NCI-H2227 treated with DMSO at 0.1 percent for 48 hours (cell line): ENCODE data around the gene GXYLT1.
"Not testable (repeated sequence)": the region's sequence is repeated elsewhere in the genome, so short reads cannot be mapped to it uniquely, and the experiment has no call there.

Experiments
- DNase-seq: peaks from one replicate; lab custom pipeline; 2025; lab: John Stamatoyannopoulos, UW

Gene GXYLT1

GRCh38 chr12:42145197-42145549 lies 499 bp upstream of the GXYLT1 start:
- no peak for DNase-seq

DNA sequence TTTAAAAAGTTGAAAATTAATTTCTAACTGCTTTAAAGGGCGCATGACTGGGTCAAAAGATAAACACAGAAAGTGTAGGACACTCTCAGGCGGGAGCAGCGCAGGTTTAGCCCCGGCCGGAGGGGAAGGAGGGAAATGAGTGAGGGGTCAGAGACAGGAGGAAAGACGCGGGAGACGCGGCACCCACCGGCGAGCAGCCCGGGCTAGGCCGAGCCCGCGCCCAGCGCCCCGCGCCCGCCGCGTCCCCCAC lies 591 bp downstream of the GXYLT1 start:
- DNase-seq, result no peak

DNA sequence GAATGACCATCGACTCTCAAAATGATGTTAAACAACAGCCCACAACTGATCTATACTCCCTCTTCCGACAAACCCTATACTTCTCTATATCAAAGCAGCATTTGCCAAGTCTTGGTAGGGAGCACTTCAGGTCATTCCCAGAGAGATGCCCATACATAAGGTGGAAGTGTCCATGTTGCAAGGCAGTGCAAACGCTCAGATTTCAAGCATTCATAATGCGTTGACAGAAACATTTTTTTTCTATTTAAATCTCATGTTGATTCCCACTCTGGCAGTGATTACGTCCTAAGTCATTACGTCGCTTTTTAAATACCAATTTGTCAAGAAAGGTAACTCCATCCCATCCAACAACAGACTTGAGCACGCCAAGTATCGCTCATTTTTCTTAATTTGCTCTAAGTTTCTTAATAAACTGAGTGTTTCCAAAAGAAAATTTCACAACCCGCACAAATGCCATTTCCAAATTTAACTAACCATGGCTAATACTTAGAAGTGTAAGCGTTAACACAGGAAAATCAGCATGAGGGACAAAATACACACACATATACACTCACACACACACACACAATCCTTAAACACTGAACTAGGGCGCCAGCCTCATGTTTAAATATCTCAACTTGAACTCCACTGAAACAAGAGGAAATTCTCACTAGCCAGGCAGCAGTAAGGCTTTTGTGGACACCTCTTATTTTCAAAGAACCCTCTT lies 1.1 kb downstream of the GXYLT1 start:
- DNase-seq, result peak; percentile 11

DNA sequence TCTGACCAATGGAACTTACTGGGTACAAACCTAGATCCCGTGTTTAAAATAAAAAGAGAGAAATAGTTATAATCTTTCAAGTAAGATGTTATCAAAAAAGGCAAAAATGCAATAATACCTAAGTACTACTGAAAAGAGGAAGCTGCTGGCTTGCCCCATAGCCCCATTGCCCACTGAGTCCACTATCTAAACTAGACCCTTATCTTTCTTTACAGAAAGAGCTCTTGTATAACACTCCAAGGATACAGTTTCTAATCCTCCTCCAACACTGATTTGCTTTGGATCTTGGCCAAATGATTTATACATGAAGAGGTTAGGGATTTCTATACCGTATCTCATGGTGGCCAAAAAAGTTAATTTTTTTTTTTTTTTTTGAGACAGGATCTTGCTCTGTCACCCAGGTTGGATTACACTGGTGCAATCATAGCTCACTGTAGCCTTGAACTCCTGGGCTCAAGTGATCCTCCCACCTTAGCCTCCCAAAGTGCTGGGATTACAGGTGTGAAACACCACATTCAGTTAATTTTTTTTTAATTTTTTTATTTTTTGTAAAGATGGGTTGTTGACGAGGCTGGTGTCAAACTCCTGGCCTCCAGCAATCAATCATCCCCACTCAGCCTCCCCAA lies 2.6 kb downstream of the GXYLT1 start:
- DNase-seq, result no peak

DNA sequence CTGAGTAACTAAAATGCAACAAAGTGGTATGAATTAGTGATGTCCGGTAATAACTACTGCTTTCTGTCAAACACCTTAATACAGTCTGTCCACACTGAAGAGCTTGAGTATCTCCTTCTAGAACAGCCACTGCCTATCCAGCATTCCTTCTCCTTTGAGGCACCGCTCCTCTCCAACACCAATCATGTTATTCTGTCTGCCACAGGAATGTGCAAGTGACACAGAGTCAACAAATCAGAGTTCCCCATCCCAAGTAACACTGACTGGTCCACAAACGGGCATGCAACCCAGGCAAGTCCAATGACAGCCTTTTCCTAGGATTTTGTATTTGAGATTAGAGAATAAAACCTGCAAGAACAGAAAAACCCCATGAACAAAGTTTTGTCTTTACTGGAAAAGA lies 3.8 kb downstream of the GXYLT1 start:
- DNase-seq, result no peak

DNA sequence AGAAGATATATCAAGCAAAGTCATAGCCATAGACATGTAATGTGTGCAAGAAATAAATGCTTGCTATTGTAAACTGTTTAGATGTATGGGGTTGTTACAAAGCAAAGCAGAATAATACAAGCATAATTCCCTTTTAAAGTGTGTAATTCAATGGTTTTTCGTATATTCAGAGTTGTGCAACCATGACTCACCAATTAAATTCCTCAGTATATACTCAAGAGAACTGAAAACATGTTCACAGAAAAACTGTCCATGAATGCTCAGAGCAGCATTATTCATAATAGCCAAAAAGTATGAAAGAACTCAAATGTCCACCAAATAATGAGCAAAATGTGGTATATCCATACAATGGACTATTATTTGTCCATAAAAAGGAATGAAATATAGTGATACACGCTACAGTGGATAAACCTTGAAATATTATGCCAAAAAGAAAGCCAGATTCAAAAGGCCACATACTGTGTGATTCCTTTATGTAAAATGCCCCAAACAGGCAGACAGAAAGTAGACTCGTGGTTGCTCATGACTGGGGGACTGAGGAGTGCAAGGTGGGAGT lies 9.3 kb downstream of the GXYLT1 start:
- no peak for DNase-seq

DNA sequence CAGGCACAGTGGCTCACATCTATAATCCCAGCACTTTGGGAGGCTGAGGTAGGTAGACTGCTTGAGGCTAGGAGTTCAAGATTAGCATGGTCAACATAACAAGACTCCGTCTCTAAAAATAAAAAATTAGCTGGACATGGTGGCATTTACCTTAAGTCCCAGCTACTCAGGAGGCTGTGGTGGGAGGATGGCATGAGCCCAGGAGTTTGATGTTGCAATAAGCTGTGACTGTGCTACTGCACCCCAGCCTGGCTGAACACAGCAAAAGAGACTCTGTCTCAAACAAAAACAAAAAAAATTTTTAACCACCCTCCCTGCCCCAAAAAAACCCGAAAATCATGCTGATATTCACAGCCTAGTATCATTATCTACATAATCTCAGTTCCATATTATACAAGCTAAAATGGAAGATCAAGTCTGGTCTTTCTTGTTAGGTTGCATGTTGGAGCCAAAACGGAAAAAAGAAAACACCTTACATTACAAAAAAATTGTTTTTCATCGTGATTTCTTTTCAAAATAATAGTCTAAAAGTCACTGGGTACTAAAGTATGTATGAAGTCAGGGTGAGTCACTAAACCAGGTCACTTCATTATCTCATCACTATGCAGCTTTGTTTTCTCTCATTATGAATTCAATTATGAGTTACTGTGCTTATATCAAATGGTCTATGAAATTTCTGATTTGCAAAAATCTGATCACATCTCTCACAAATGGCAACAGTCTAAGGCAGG lies 13.8 kb downstream of the GXYLT1 start:
- no peak for DNase-seq

GRCh38 chr12:42129595-42130204 lies 15.0 kb downstream of the GXYLT1 start:
- peak; percentile 46 for DNase-seq

DNA sequence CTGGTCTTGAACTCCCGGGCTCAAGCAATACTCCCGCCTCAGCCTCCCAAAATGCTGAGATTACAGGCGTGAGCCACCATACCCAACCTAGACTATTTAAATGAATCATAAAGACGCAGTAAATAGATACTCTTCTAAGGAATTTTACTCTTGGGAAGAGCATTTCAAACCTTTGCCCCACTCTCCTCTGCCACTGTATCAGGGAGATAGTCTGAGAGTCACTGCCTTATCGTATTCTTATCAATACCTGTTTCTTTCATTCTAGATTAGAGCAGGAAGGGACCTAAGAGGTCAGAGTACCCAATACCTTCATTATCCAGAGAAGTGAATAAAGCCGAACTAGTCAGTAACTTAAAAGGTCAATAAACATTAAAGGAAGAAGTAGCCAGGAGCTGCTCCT lies 15.8 kb downstream of the GXYLT1 start:
- no peak for DNase-seq

- DNase-seq, result no peak
Measured at GRCh38 chr12:42128327-42128726, 16.3 kb downstream of the GXYLT1 start.

DNA sequence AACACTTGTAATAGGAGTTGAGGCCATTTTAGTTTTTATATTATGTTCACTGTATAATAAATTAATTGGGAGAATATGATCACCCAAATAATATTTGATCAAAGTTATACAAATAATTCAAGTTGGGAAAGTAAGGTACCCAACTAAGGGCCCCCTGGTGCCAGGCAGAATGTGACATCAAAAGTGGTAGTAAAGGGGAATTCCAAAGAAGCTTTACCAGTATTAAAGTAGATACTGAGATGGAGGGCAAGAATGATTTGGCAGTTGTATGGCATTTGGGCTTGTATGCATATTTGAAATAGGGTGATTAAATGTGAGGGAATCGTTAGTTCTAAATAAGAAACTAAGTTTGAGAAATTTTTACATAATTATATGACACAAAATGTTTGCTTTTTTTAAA lies 17.7 kb downstream of the GXYLT1 start:
- no peak for DNase-seq

- DNase-seq, result no peak
Measured at GRCh38 chr12:42125388-42125767, 19.3 kb downstream of the GXYLT1 start.

DNA sequence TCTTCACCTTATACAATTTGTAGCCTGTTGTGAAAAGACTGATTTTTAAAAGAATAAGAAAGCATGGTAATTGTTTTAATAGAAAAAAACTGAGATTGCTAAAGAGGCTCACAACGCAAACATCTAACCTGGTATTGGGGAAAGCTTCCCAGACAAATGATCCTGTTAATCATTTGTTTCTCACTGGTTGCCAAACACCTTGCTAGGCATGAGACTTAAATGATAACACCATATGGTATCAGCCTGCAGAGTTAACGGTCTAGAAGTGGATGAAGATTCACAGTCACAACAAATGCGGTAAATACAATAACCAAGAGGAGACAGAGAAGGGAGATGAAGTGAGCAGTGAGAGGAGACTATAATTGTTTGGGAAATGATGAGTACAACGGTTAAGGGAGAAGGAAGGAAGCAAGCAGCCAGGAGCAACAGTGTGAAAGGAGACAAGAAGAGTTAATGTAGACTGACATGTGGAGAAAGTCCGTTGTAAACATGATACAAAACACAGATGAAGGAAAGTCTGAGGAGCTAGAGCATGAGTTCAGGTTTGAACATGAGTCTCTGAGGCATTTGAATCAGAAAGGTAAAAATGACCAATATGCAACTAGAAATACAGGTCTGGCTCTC lies 19.8 kb downstream of the GXYLT1 start:
- no peak for DNase-seq

GRCh38 chr12:42119085-42119633 lies 25.5 kb downstream of the GXYLT1 start:
- no peak for DNase-seq

DNA sequence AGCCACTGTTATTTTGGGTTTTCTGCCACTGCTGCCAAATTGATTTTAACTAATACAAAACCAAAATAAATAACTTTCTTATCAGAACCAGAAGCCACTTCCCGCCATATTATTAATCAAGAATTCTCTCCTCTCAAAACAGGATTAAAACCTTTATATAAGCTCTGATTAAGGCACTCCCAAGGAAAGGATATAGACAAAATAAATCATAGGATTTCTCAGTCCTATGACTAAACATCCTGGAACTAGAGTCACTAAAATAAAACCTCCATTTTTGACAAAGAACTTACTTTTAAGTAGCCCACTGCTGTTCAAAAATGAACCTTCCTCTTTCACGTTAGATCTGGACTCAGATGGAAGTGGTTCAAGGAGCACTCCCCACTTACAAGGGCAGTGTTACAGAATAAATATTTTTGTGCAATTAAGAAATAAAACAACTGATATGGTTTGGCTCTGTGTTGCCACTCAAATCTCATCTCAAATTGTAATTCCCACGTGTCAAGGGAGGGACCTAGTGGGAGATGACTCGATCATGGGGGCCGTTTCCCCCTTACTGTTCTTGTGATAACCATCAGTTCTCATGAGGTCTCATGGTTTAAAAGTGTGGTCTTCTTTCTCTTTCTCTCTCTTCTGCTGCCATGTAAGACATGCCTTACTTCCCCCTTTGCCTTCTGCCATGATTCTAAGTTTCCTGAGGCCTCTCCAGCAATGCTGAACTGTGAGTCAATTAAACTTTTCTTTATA lies 26.4 kb downstream of the GXYLT1 start:
- DNase-seq, result no peak

DNA sequence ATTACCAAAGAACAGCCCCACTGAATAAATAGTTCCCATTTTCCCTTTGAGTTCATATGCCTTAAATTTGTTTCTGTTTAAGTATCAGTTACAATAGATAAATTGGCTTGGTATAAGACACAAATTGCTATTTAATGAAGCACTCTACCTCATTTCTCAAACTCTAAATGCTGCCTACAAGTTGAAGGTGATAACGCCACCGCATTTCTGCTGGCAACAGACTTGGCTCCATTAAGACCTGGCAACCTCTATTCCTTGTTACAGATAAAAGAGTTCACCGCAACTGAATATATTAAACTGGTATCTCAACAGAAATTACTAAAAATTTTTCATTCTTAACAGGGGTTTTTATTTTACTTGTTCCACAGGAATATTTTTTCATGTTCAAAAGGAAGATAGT lies 35.6 kb downstream of the GXYLT1 start:
- no peak for DNase-seq

DNA sequence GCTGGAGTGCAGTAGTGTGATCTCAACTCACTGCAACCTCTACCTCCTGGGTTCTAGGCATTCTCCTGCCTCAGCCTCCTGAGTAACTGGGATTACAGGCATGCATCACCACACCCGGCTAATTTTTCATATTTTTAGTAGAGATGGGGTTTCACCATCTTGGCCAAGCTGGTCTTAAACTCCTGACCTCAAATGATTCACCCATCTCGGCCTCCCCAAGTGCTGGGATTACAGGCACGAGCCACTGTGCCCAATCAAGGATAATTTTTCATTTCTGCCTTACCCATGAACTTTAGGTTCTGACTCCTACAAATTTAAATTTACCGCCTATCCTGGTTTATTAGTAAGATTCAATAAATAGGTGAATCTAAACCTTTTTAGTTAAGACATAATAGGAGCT lies 37.9 kb downstream of the GXYLT1 start:
- DNase-seq, result not testable (repeated sequence)

- no peak for DNase-seq
Measured at GRCh38 chr12:42104784-42105183, 39.9 kb downstream of the GXYLT1 start.

DNA sequence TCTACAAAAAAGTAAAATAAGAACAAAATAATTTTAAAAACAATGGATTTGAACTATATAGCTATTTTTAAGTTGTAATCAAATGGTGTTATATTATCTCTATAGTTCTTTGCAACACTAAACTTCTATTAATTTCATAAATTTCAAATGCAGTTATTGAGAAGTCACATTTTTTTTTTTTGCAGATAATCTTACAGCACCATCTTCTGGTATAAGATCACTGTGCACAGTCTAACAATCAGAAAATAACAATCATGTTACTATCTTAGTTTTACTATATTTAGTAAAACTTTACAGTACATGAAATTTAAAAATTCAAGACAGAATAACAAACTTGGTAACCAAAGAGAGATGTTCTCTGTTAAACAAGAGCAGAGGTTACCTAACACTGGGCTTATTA lies 40.6 kb downstream of the GXYLT1 start:
- DNase-seq, result no peak

GRCh38 chr12:42103155-42103554 lies 41.5 kb downstream of the GXYLT1 start:
- DNase-seq, result no peak

DNA sequence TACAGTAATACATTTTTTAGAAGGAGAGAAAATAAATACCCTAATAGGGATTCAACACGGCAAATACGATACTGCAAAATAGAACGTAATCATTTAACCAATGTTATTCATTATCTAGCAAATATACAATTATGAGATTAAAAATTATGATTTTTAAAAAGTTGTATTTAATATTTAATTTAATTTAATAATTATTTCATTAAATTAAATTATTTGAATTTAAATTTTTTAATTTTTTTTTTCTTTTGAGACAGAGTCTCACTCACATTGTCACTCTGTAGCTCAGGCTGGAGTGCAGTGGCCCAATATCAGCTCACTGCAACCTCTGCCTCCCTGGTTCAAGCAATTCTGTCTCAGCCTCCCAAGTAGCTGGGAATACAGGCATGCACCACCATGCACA lies 42.0 kb downstream of the GXYLT1 start:
- DNase-seq, result no peak

DNA sequence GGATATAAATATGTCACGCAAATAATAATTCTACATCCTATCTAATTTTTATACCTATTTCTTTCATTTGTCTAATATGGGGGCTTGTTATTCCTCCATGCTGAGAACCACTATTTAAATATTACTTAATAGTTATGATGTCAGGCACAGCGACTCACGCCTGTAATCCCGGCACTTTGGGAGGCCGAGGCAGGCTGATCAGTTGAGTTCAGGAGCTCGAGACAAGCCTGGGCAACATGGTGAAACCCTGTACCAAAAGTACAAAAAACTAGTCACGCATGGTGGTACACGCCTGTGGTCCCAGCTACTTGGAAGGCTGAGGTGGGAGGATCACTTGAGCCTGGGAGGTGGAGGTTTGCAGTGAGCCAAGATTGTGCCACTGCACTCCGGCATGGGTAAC lies 45.2 kb downstream of the GXYLT1 start:
- no peak for DNase-seq
